Mesodermal cell (in vitro differentiated cells): ENCODE data around the gene TP53I11.

Experiments used
- H3K27ac ChIP-seq: 2 replicates; pipeline ENCODE4 v1.7.0; 2013; ENCODE audit warnings: mild to moderate bottlenecking, low read depth, low read length, moderate library complexity; ENCODE audit not compliant: severe bottlenecking
- H3K36me3 ChIP-seq: 2 replicates; pipeline ENCODE4 v1.7.1; 2013; ENCODE audit warnings: mild to moderate bottlenecking, low read length, moderate library complexity; ENCODE audit not compliant: control insufficient read depth, insufficient read depth
- H3K4me1 ChIP-seq: one replicate; pipeline ENCODE4 v1.7.1; 2013; ENCODE audit warnings: mild to moderate bottlenecking, low read length; ENCODE audit not compliant: insufficient read depth, control insufficient read depth, poor library complexity, severe bottlenecking
- H3K4me3 ChIP-seq: 2 replicates; pipeline ENCODE4 v1.7.0; 2013; ENCODE audit warnings: low read length, control low read depth, mild to moderate bottlenecking; ENCODE audit not compliant: insufficient read depth, poor library complexity, severe bottlenecking; ENCODE audit errors: extremely low read depth
- H3K9me3 ChIP-seq: 2 replicates; pipeline ENCODE4 v1.7.1; 2013; ENCODE audit warnings: mild to moderate bottlenecking, low read length, moderate library complexity; ENCODE audit not compliant: control insufficient read depth
- WGBS, 2 experiments: methylation state at CpG; one replicate each; pipeline ENCODE4 v1.1.5; 2013; ENCODE audit warnings: missing lambda C conversion rate in 2 of 2; ENCODE audit not compliant: insufficient coverage in 2 of 2; 5-methylcytosine and 5-hydroxymethylcytosine counted together

TP53I11 gene

DNA sequence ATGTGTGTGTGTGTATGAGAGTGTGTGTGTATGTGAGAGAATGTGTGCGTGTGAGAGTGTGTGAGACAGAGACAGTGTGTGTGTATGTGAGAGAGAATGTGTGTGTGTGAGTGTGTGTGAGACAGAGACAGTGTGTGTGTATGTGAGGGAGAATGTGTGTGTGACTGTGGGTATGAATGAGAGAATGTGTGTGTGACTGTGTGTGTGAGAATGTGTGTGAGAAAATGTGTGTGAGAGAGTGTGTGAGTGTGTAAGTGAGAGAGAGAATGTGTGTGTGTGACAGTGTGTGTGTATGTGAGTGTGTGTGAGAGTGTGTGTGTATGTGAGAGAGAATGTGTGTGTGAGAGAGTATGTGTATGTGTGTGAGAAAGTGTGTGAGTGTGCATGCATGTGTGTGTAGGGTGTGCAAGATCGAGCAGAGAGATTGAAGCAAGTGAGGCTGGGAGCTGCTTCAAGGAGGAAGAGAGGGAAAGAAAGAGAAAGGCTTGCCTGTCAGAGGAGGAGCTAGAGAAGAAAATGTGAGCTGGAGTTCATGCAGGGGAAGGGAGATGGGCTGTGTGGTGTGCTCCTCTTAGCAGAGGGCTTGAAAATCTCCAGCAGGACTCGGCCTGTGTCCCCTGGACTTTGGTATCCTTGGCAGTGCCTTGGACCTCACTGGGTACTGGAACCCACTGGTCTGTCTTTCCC, 27.7 kb upstream of the TP53I11 start:
- H3K27ac ChIP-seq = peak overlapping the region; percentile 59
- H3K36me3 ChIP-seq = no peaks in the 10 kb centered on the region
- 80 to 86% methylated on average over 3 of the region's 3 CpGs for WGBS, 2 experiments

GRCh38 chr11:44977493-44977984, 26.9 kb upstream of the TP53I11 start:
- H3K27ac ChIP-seq = peak overlapping the region; percentile 59

More for the DNA sequence above, 27.7 kb upstream of the TP53I11 start:
- Histone ChIP-seq H3K9me3 (no peaks in the 10 kb centered on the region), H3K4me1 (peaks cover 43% of the 10 kb centered on the region), H3K4me3 (no peak overlapping the region)

DNA sequence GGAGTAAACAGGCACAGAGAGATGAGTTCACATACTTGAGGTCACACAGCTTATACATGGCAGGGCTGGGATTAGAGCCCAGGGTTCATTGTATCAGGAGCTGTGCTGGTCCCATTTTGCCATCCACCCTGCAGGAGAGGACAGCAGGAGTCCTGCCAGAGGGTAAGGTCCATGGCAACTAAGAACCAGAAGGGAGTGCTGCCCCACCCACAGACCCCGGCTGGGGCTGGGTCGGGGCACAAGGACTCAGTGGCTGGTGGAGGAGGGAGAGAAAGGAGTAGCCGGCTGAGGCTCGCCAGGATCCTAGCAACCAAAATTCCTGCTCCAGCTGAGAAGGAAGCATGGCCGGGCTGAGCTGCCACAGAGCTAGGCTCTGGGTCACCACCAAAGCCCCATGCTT, 25.9 kb upstream of the TP53I11 start:
- Histone ChIP-seq H3K4me1 (peaks cover 49% of the 10 kb centered on the region), H3K36me3 (no peaks in the 10 kb centered on the region), H3K4me3 (no peak overlapping the region), H3K9me3 (no peaks in the 10 kb centered on the region), H3K27ac (no peak overlapping the region)
- WGBS, 2 experiments = 71 to 76% methylated on average over 5 of the region's 5 CpGs

More at GRCh38 chr11:44977493-44977984, 26.9 kb upstream of the TP53I11 start:
- no peaks in the 10 kb centered on the region for H3K9me3 ChIP-seq
- 40 to 47% methylated on average over 4 to 7 of the region's 9 CpGs for WGBS, 2 experiments
- no peaks in the 10 kb centered on the region for H3K36me3 ChIP-seq
- H3K4me1 ChIP-seq = peaks cover 49% of the 10 kb centered on the region
- H3K4me3 ChIP-seq = no peak overlapping the region

DNA sequence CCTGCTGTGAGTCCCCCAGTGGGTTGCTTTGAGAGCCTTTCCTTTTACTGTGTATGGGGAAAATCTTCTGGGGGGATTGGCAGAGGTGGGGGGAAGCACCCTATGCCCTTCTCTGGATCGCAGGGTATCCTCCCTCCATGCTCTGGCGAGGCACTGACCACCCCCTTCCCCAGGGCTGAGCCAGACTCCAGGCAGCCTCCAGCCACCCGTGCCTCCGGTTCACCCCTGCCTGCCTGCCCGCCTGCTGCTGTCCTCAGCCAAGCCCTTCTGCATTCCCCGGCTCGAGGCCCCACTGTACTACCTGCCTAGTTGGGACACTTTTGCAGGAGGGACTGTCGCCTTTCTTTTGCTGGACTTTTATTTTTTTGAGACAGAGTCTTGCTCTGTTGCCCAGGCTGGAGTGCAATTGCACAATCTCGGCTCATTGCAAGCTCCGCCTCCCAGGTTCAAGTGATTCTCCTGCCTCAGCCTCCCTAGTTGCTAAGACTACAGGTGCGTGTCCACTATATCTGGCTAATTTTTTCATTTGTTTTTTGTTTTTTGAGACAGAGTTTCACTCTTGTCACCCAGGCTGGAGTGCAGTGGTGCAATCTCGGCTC, 23.8 kb upstream of the TP53I11 start:
- Histone ChIP-seq H3K27ac (peak overlapping the region; percentile 23), H3K9me3 (no peaks in the 10 kb centered on the region), H3K4me3 (no peak overlapping the region), H3K36me3 (no peaks in the 10 kb centered on the region), H3K4me1 (peaks cover 42% of the 10 kb centered on the region)
- WGBS, 2 experiments = 85 to 91% methylated on average over 10 to 11 of the region's 12 CpGs

DNA sequence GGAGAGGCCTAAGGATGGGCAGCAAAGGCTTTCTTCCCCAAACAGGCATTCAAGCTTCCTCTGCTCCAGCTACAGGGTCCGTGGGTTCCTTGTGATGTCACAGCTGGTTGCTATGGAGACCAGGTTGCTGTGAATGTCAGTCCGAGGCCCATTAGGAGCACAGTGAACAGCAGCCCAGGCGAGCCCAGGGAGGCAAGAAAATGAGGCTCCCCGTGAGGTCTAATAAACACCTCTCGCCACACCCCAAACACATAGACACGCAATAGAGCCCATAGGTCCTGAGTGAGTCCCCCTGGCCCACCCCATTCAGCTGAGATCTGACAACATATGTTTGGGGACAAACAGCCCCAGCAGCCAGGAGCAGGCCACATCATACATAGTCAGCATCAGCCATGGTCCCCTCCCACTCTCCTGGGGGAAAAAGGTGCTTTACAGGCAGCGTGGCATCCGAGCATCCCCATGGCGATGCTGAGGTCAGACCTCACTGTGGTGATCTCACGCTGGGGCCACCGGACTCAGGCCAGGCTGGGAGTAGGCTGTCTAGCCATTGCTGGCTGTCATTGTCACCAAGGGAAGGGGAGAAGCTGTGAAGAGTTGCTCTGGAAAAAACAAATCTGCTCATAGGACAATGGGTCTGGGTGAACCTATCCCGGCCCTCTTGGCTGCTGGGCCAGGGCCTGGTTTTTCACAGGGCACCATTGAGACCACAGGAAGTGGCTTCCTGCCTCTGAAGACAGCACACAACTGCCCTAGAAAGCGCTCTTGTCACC, 23.1 kb upstream of the TP53I11 start:
- Histone ChIP-seq H3K4me1 (peaks cover 42% of the 10 kb centered on the region), H3K4me3 (no peak overlapping the region)
- WGBS, 2 experiments = 67 to 82% methylated on average over 9 to 10 of the region's 13 CpGs

GRCh38 chr11:44972746-44973435, 22.2 kb upstream of the TP53I11 start:
- Histone ChIP-seq H3K4me3 (no peak overlapping the region), H3K27ac (no peak overlapping the region), H3K36me3 (no peaks in the 10 kb centered on the region), H3K9me3 (no peaks in the 10 kb centered on the region), H3K4me1 (peaks cover 34% of the 10 kb centered on the region)
- 95 to 96% methylated on average over 15 to 18 of the region's 19 CpGs for WGBS, 2 experiments

More for the DNA sequence above, 23.1 kb upstream of the TP53I11 start:
- H3K27ac ChIP-seq = peak overlapping the region; percentile 23
- H3K36me3 ChIP-seq = no peaks in the 10 kb centered on the region
- no peaks in the 10 kb centered on the region for H3K9me3 ChIP-seq

GRCh38 chr11:44971185-44971584, 20.5 kb upstream of the TP53I11 start:
- Histone ChIP-seq H3K4me3 (no peak overlapping the region), H3K4me1 (peaks cover 17% of the 10 kb centered on the region), H3K36me3 (no peaks in the 10 kb centered on the region), H3K27ac (no peak overlapping the region), H3K9me3 (no peaks in the 10 kb centered on the region)
- 85 to 97% methylated on average over 5 to 7 of the region's 10 CpGs for WGBS, 2 experiments

- WGBS, 2 experiments = 95 to 97% methylated on average over 6 of the region's 6 CpGs
- peaks cover 17% of the 10 kb centered on the region for H3K4me1 ChIP-seq
- no peak overlapping the region for H3K4me3 ChIP-seq
- no peak overlapping the region for H3K27ac ChIP-seq
- no peaks in the 10 kb centered on the region for H3K9me3 ChIP-seq
- no peaks in the 10 kb centered on the region for H3K36me3 ChIP-seq
Measured at GRCh38 chr11:44970293-44970692, 19.6 kb upstream of the TP53I11 start.

- no peak overlapping the region for H3K27ac ChIP-seq
- H3K36me3 ChIP-seq = no peaks in the 10 kb centered on the region
- H3K4me1 ChIP-seq = peaks cover 17% of the 10 kb centered on the region
- no peak overlapping the region for H3K4me3 ChIP-seq
- no peaks in the 10 kb centered on the region for H3K9me3 ChIP-seq
- 89 to 93% methylated on average over 10 of the region's 12 CpGs for WGBS, 2 experiments
Measured at GRCh38 chr11:44969651-44970252, 19.1 kb upstream of the TP53I11 start.

DNA sequence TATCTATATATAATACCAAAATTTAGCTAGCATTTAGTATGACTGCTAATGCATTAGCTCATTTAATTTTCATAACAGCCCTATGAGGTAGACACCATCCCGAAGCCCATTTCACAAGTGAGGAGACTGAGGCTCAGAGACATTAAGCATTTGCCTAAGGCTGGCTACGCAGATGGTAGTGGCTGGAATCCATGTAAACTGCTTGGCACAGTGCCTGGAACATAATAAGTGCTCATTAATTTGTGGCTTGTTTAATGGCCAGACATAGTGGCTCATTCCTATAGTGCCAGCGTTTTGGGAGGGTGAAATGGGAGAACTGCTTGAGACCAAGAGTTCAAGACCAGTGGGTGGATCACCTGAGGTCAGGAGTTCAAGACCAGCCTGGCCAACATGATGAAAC, 17.8 kb upstream of the TP53I11 start:
- no peak overlapping the region for H3K4me3 ChIP-seq
- peaks cover 10% of the 10 kb centered on the region for H3K4me1 ChIP-seq
- 87 to 100% methylated on average over 2 to 3 of the region's 3 CpGs for WGBS, 2 experiments

More for the DNA sequence above, 17.8 kb upstream of the TP53I11 start:
- Histone ChIP-seq H3K9me3 (no peaks in the 10 kb centered on the region), H3K27ac (no peak overlapping the region), H3K36me3 (no peaks in the 10 kb centered on the region)
